ENCODE measurements around the gene MTUS2.
"Not testable (repeated sequence)": the region's sequence is repeated elsewhere in the genome, so short reads cannot be mapped to it uniquely, and the experiment has no call there.

MTUS2 gene

GRCh38 chr13:28964803-28965202 lies 144.7 kb downstream of the MTUS2 start:
- no peak for DNase-seq

GRCh38 chr13:28967029-28967915 lies 147.1 kb downstream of the MTUS2 start:
- DNase-seq = no peak

GRCh38 chr13:28976195-28976594 lies 156.1 kb downstream of the MTUS2 start:
- DNase-seq = no peak

- DNase-seq = no peak
These were observed 156.5 kb downstream of the MTUS2 start for GRCh38 chr13:28976636-28977035.

- no peak for DNase-seq
These were observed 158.4 kb downstream of the MTUS2 start for GRCh38 chr13:28978574-28978973.

- DNase-seq = no peak
These were observed 161.4 kb downstream of the MTUS2 start for GRCh38 chr13:28981530-28981929.

GRCh38 chr13:28983641-28984040 lies 163.5 kb downstream of the MTUS2 start:
- no peak for DNase-seq

GRCh38 chr13:28984326-28984725 lies 164.2 kb downstream of the MTUS2 start:
- no peak for DNase-seq

- no peak for DNase-seq
These were observed 164.7 kb downstream of the MTUS2 start for GRCh38 chr13:28984825-28985224.

- not testable (repeated sequence) for DNase-seq
These were observed 170.2 kb downstream of the MTUS2 start for GRCh38 chr13:28990378-28990777.

- DNase-seq = no peak
These were observed 171.6 kb downstream of the MTUS2 start for GRCh38 chr13:28991764-28992163.

- DNase-seq = no peak
These were observed 180.7 kb downstream of the MTUS2 start for GRCh38 chr13:29000826-29001225.

- no peak for DNase-seq
These were observed 185.1 kb downstream of the MTUS2 start for GRCh38 chr13:29005035-29005762.

- DNase-seq = no peak
These were observed 185.6 kb downstream of the MTUS2 start for GRCh38 chr13:29005763-29006120.

- no peak for DNase-seq
These were observed 186.3 kb downstream of the MTUS2 start for GRCh38 chr13:29006359-29006850.

- no peak for DNase-seq
These were observed 188.2 kb downstream of the MTUS2 start for GRCh38 chr13:29008296-29008695.

GRCh38 chr13:29020314-29020713 lies 200.2 kb downstream of the MTUS2 start:
- no peak for DNase-seq

GRCh38 chr13:29021311-29021710 lies 201.2 kb downstream of the MTUS2 start:
- no peak for DNase-seq

GRCh38 chr13:29021717-29022116 lies 201.6 kb downstream of the MTUS2 start:
- DNase-seq = no peak

GRCh38 chr13:29022410-29022809 lies 202.3 kb downstream of the MTUS2 start:
- no peak for DNase-seq

GRCh38 chr13:29022968-29023367 lies 202.8 kb downstream of the MTUS2 start:
- DNase-seq = no peak

GRCh38 chr13:29024783-29025182 lies 204.6 kb downstream of the MTUS2 start:
- DNase-seq = no peak

- no peak for DNase-seq
These were observed 208.7 kb downstream of the MTUS2 start for GRCh38 chr13:29028868-29029267.

- DNase-seq = no peak
These were observed 218.6 kb downstream of the MTUS2 start for GRCh38 chr13:29038700-29039099.
